ENCODE measurements around the gene REG4. TPM values are rescaled to one million over a fixed set of nuclear protein-coding genes. Genes with fewer than 3 reads are reported as not detected.
"Not testable (repeated sequence)": the region's sequence is repeated elsewhere in the genome, so short reads cannot be mapped to it uniquely, and the experiment has no call there.

The REG4 gene
- polyA plus RNA-seq, 1 donor from 2014 or later, result not detected

GRCh38 chr1:119858126-119858525, 46.9 kb upstream of the REG4 start:
- TF ChIP-seq MXI1 (conservative IDR thresholded peaks at IDR 0.05; ENCODE audit: poor library complexity, severe bottlenecking), result no peak
- no peak for TF ChIP-seq TAF1 (IDR thresholded peaks at IDR 0.05; ENCODE audit: low read depth)

GRCh38 chr1:119853155-119853554, 41.9 kb upstream of the REG4 start:
- TF ChIP-seq POLR2AphosphoS5 (IDR thresholded peaks at IDR 0.05), result no peak
- no peak for TF ChIP-seq TAF1 (IDR thresholded peaks at IDR 0.05; ENCODE audit: low read depth)
- TF ChIP-seq EP300 (conservative IDR thresholded peaks at IDR 0.05; ENCODE audit: poor library complexity, severe bottlenecking), result no peak
- no peak for TF ChIP-seq SMC3 (conservative IDR thresholded peaks at IDR 0.05; ENCODE audit: poor library complexity)
- Histone ChIP-seq H2AFZ (ENCODE audit: low read depth, low read length) (no peak overlapping the region), H3K79me2 (replicated peaks; ENCODE audit: insufficient read depth, low read length) (no peaks in the 10 kb centered on the region), H3K27me3 (ENCODE audit: insufficient read depth, low read depth, low read length) (no peaks in the 10 kb centered on the region), H3K9me3 (ENCODE audit: low read length) (no peaks in the 10 kb centered on the region), H3K36me3 (ENCODE audit: insufficient read depth, low read length) (no peaks in the 10 kb centered on the region), H3K4me2 (ENCODE audit: low read length) (no peak overlapping the region), H3K27ac (ENCODE audit: low read length) (no peak overlapping the region), H3F3A (ENCODE audit: insufficient read depth, low read length, poor library complexity, severe bottlenecking) (no peaks in the 10 kb centered on the region), H3K4me3 (ENCODE audit: low read length) (no peak overlapping the region), H4K20me1 (ENCODE audit: insufficient read depth) (no peaks in the 10 kb centered on the region), H3K9me2 (ENCODE audit: insufficient read depth, low read length) (no peaks in the 10 kb centered on the region), H3K9ac (ENCODE audit: low read length) (no peak overlapping the region)

More at GRCh38 chr1:119858126-119858525, 46.9 kb upstream of the REG4 start:
- no peaks in the 10 kb centered on the region for H3K9me2 ChIP-seq (ENCODE audit: insufficient read depth, low read length)
- no peak overlapping the region for H3K27ac ChIP-seq (ENCODE audit: low read length)
- no peaks in the 10 kb centered on the region for H4K20me1 ChIP-seq (ENCODE audit: insufficient read depth)
- H3K4me2 ChIP-seq (ENCODE audit: low read length), result no peak overlapping the region
- no peaks in the 10 kb centered on the region for H3K9me3 ChIP-seq (ENCODE audit: low read length)
- no peak overlapping the region for H3K4me3 ChIP-seq (ENCODE audit: low read length)
- no peak overlapping the region for H3K9ac ChIP-seq (ENCODE audit: low read length)
- H3F3A ChIP-seq (ENCODE audit: insufficient read depth, low read length, poor library complexity, severe bottlenecking), result no peaks in the 10 kb centered on the region
- H3K27me3 ChIP-seq (ENCODE audit: insufficient read depth, low read depth, low read length), result no peaks in the 10 kb centered on the region
- no peaks in the 10 kb centered on the region for H3K36me3 ChIP-seq (ENCODE audit: insufficient read depth, low read length)
- no peaks in the 10 kb centered on the region for H3K79me2 ChIP-seq (replicated peaks; ENCODE audit: insufficient read depth, low read length)
- no peak overlapping the region for H2AFZ ChIP-seq (ENCODE audit: low read depth, low read length)

DNA sequence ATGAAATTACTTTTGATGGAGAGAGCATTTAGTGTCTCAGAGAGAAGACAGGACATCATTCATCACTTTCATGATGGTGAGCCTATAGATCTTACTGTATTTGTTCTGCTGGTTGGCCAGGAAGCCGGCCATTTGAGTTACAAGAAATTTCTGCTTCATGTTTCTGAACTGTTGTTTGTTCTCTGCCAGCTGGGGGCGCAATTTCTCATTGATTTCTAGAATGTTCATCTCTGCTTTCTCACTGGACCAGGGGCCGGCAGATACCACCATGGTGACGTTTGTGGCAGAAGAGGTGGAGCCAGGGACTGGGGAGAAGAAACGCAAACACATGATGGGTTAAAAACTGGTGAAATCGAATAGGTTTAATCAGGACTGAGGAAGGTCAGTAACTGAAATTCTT, 32.9 kb upstream of the REG4 start:
- H3K9me3 ChIP-seq (ENCODE audit: low read length); H3K9ac ChIP-seq (ENCODE audit: low read length): not testable (repeated sequence)

DNA sequence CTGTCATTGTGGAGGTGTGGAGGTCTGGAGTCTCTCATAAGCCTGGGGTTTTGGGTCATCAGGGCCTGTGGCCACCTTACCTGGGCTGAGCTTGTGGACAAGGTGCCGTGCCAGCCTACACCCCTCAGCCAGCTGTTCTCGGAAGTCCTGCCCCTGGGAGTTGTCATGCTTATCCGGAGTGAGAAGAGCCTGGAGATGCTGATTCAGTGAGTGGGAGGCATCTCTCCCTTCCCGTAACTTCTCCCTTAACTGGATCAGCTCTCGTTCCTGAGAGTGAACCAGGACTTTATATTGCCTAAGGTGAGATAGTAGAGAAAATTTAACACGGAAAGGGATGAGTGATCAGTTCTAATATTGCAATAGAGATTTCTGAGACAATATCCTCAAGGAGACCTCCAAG, 30.0 kb upstream of the REG4 start:
- TF ChIP-seq TAF1 (IDR thresholded peaks at IDR 0.05; ENCODE audit: low read depth) (no peak), POLR2AphosphoS5 (IDR thresholded peaks at IDR 0.05) (no peak), SMC3 (conservative IDR thresholded peaks at IDR 0.05; ENCODE audit: poor library complexity) (no peak), CTCF (IDR thresholded peaks at IDR 0.05; ENCODE audit: poor library complexity, severe bottlenecking) (no peak), RAD21 (conservative IDR thresholded peaks at IDR 0.05) (no peak), EZH2 (IDR thresholded peaks at IDR 0.05; ENCODE audit: borderline replicate concordance, insufficient read depth, low read length, poor library complexity, severe bottlenecking) (no peak)
- TF ChIP-seq, protein P1, sequence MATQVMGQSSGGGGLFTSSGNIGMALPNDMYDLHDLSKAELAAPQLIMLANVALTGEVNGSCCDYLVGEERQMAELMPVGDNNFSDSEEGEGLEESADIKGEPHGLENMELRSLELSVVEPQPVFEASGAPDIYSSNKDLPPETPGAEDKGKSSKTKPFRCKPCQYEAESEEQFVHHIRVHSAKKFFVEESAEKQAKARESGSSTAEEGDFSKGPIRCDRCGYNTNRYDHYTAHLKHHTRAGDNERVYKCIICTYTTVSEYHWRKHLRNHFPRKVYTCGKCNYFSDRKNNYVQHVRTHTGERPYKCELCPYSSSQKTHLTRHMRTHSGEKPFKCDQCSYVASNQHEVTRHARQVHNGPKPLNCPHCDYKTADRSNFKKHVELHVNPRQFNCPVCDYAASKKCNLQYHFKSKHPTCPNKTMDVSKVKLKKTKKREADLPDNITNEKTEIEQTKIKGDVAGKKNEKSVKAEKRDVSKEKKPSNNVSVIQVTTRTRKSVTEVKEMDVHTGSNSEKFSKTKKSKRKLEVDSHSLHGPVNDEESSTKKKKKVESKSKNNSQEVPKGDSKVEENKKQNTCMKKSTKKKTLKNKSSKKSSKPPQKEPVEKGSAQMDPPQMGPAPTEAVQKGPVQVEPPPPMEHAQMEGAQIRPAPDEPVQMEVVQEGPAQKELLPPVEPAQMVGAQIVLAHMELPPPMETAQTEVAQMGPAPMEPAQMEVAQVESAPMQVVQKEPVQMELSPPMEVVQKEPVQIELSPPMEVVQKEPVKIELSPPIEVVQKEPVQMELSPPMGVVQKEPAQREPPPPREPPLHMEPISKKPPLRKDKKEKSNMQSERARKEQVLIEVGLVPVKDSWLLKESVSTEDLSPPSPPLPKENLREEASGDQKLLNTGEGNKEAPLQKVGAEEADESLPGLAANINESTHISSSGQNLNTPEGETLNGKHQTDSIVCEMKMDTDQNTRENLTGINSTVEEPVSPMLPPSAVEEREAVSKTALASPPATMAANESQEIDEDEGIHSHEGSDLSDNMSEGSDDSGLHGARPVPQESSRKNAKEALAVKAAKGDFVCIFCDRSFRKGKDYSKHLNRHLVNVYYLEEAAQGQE (IDR thresholded peaks at IDR 0.05; ENCODE audit: borderline replicate concordance), result no peak
- Histone ChIP-seq H3K27ac (ENCODE audit: low read length) (no peak overlapping the region), H3K9ac (ENCODE audit: low read length) (no peak overlapping the region), H3K36me3 (ENCODE audit: insufficient read depth, low read length) (no peaks in the 10 kb centered on the region), H3K27me3 (ENCODE audit: insufficient read depth, low read depth, low read length) (no peaks in the 10 kb centered on the region), H2AFZ (ENCODE audit: low read depth, low read length) (no peak overlapping the region), H4K20me1 (ENCODE audit: insufficient read depth) (no peaks in the 10 kb centered on the region), H3K4me3 (ENCODE audit: low read length) (no peak overlapping the region), H3K79me2 (replicated peaks; ENCODE audit: insufficient read depth, low read length) (no peaks in the 10 kb centered on the region), H3K9me3 (ENCODE audit: low read length) (no peaks in the 10 kb centered on the region), H3F3A (ENCODE audit: insufficient read depth, low read length, poor library complexity, severe bottlenecking) (no peaks in the 10 kb centered on the region), H3K4me2 (ENCODE audit: low read length) (no peak overlapping the region), H3K9me2 (ENCODE audit: insufficient read depth, low read length) (no peaks in the 10 kb centered on the region)

More for the DNA sequence above, 32.9 kb upstream of the REG4 start:
- H3K36me3 ChIP-seq (ENCODE audit: insufficient read depth, low read length); H3K79me2 ChIP-seq (replicated peaks; ENCODE audit: insufficient read depth, low read length); H3K4me3 ChIP-seq (ENCODE audit: low read length); H3K27me3 ChIP-seq (ENCODE audit: insufficient read depth, low read depth, low read length); H4K20me1 ChIP-seq (ENCODE audit: insufficient read depth); H3F3A ChIP-seq (ENCODE audit: insufficient read depth, low read length, poor library complexity, severe bottlenecking); H2AFZ ChIP-seq (ENCODE audit: low read depth, low read length); H3K9me2 ChIP-seq (ENCODE audit: insufficient read depth, low read length); H3K4me2 ChIP-seq (ENCODE audit: low read length); H3K27ac ChIP-seq (ENCODE audit: low read length): not testable (repeated sequence)
